ENCODE data around the gene KBTBD2.
A peak's percentile ranks its signal among the peaks of the same experiment; 100 is the strongest.
"Not testable (repeated sequence)": the region's sequence is repeated elsewhere in the genome, so short reads cannot be mapped to it uniquely, and the experiment has no call there.

The KBTBD2 gene

GRCh38 chr7:32891043-32891799, at the start of gene KBTBD2:
TSS of gene KBTBD2 (minus strand) at chr7:32891760. CDS start at chr7:32879604, 12,156 bp downstream.
- DNase-seq (ENCODE audit: low read depth, low spot score): no peak

DNA sequence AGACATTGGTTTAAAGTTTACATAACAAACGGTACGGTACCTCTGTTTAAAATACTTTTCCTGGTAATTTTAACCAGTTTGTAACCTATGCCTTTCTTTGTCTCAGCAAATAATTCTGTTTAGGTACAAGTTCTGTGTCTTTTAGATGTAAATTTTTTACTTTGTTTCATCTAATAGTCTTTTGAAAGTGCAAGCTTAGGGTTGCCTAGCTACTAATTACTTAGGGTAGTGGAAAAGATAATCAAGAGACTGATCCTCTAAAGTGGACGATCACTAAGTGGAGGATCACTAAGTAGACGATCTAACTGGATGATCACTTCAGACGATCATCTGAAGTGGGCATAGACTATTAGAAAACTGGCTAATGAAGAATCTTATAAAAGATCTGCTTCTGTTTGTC, 49.6 kb upstream of the KBTBD2 start:
- no peak for DNase-seq (ENCODE audit: low read depth, low spot score)

DNA sequence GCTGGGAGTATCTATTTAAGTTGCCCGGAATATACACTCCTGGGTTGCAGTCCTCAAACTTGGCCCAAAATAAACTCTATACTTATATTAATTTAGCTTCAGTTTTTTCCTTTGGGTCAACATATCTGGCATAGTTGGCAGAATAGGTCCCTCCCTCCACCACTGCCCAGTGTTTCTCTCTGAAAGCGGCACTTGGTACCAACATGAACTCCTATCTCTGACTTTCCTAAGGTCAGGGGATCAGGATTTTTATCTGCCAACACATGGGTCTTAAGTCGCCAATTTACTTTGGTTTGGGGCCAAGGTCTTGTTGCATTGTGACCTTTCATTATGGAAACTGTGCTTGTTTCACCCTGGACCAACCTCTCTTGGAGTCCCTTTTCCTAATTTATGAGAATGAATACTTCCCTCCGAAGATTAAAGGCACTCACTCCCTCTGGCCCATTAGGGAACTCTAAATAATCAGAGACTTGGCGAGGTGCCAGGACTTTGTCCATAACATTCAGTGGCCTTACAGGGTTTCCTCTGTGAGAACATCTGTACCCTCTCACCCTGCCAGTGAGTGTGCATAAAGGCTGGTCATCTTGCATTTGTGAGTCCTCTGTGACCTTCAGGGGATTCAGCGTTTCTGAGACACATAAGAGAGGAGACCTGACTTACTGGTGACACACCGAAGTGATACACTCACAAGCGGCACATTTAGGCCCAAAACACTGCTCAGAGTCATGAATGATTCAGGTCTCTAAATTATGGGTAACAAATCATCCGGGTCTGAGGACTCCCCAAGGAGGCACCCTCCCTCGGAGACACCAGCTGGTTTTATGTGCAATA, 46.0 kb upstream of the KBTBD2 start:
- no peak for DNase-seq (ENCODE audit: low read depth, low spot score)

DNA sequence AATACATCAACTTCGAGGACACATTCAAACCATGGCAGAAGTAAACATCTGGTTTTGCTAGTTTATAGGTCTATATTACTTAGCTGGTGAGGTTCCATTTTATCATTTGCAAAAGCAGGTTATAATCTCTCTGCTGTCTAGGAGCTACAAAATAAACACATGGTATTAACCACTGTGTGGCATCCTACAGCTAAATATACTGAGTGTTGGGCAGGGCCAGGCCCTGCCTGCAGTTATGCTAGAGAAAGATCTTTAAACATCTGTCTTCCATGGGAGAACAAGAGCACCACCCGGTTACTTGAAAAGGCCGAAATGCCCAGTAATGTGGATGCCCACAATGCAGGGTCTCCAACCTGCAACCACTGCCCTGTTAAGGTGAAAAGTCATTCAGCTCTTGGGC, 45.1 kb upstream of the KBTBD2 start:
- DNase-seq (ENCODE audit: low read depth, low spot score): no peak

- no peak for DNase-seq (ENCODE audit: low read depth, low spot score)
These were observed 44.0 kb upstream of the KBTBD2 start for GRCh38 chr7:32935558-32935957.

- no peak for DNase-seq (ENCODE audit: low read depth, low spot score)
These were observed 38.8 kb upstream of the KBTBD2 start for GRCh38 chr7:32930378-32930777.

GRCh38 chr7:32929430-32930143, 38.0 kb upstream of the KBTBD2 start:
- DNase-seq (ENCODE audit: low read depth, low spot score): no peak

DNA sequence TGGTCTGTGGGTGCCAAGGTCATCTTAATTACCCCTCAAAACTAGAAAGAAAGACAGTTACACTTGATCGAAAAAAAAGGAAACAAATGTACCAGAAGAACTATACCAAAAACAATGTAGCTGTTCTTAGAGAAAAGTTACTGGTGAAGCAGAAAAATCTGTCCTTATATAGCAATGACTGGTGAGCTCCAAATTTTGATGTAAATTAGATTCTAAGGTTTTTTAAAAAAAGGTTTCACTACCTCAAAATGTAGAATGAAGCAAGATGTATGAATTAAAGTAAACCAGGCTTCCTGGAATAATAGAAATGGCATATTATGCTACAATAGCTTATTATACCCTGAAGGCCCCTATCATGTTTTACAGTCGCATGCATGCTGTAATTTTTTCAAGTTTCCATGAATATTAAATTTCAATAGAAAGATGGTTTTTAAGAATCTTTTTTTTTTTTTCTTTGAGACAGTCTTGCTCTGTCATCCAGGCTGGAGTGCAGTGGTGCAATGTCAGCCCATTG, 37.3 kb upstream of the KBTBD2 start:
- no peak for DNase-seq (ENCODE audit: low read depth, low spot score)

DNA sequence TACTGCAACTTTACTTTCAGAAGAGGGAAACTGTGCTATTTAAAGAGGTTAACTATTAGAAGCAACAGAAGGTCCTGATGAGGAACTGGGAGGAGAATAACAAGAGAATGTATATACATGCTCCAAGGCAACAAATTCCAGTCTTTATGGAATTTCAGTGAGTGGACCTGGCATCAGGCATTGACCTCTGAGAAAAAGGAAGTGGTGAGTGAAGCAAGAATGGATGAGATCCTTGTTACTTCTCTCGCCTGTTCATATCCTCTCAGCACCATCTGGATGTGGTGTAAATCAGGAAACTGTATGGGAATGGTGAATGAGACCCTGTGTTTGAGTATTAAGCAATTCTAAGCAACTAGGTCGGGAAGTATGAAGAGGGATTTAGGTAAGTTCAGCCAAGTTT, 30.3 kb upstream of the KBTBD2 start:
- DNase-seq (ENCODE audit: low read depth, low spot score): no peak

- not testable (repeated sequence) for DNase-seq (ENCODE audit: low read depth, low spot score)
These were observed 25.4 kb upstream of the KBTBD2 start for GRCh38 chr7:32916994-32917393.

- DNase-seq (ENCODE audit: low read depth, low spot score): no peak
These were observed 24.4 kb upstream of the KBTBD2 start for GRCh38 chr7:32916006-32916405.

GRCh38 chr7:32915041-32915536, 23.5 kb upstream of the KBTBD2 start:
- DNase-seq (ENCODE audit: low read depth, low spot score): no peak

DNA sequence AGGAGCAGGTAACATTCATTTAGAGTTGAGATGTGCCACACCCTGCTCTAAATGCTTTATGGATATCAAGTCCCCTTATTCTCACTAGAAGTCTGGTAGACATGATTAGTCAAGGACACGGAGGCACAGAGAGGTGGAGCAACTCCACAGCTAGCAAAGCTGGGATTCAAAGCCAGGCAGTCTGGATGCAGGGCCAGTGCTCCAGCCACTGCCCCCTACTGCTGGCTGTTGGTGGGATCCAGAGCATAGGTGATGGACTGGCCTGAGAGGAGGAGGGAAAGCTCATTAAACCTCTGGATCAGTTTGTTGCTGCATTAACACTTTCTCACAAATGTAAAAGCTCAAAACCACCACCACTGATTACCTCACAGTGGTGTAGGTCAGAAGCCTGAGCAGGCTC, 22.6 kb upstream of the KBTBD2 start:
- no peak for DNase-seq (ENCODE audit: low read depth, low spot score)

DNA sequence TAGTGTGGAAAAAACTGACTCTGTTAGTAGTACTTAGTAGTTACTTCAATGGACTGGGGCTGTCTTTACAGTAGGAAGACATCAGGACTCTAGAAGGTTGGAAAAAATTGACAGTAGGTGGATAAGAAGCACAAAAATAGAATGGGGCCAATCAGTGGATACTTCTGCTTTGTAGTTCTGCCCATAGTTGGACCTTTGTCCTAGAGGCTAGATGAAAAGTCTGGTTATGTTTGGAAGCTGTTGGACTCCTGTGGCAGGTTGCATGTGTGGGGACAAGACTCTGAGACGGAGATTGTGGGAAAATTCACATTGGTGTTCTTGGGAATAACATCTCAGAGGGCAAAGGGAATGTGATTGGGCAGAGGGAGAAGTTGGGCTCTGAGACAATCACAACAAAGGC, 18.6 kb upstream of the KBTBD2 start:
- no peak for DNase-seq (ENCODE audit: low read depth, low spot score)

- peak; percentile 70 for DNase-seq (ENCODE audit: low read depth, low spot score)
These were observed 13.7 kb upstream of the KBTBD2 start for GRCh38 chr7:32905175-32905662.

DNA sequence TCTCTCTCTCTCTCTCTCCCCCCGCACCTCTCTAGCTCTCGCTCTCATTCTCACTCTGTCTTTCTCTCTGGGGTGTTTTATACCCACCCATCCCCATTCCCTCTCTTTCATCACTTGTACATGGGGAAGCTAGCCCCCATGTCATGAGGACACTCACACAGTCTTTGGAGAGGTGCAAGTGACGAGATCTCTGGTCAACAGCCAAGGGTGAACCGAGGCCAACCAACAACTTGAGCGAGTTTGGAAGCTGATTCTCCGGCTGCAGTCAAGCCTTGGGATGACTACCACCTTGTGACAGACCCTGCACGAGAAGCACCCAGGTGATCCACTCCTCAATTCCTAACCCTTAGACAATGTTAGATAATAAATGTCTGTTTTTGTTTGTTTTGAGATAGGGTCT, 10.1 kb upstream of the KBTBD2 start:
- DNase-seq (ENCODE audit: low read depth, low spot score): no peak

DNA sequence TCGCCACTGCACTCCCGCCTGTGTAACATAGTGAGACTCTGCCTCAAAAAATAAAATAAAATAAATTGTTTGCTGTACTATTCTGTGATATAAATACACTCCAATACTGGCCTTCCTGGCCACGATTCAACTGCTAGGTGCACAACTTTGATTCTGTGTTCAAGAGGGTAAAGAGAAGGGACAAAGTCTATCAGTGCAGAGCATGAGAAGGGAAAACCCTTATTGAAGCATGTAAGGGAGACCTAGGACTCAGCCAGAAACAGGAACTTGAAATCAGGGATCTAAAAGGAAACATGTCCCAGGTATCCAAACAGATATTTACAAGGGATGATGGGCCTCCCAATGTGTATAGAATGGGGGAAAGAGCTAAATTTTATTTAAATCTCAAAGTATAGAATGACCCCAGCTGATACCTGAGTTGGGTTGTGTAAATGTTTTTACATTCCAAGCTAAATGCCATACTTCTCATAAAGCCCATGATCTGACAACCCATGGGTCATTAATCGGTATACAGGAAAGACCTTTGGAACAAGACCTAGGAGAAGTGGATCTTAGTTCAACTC, 9.0 kb upstream of the KBTBD2 start:
- no peak for DNase-seq (ENCODE audit: low read depth, low spot score)

DNA sequence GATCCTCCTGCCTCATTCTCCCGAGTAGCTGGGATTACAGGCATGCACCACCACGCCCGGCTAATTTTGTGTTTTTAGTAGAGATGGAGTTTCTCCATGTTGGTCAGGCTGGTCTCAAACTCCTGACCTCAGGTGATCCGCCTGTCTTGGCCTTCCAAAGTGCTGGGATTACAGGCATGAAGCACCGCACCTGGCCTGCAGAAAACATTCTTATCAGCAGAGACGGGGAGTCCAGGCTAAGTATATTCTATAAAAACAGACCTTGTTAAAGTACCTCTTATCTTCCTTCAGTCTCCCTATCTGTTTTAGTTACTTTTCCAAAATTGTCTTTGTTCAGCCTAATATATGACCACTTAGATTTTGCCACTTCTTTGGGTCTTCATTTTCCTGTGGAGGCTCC, 5.8 kb upstream of the KBTBD2 start:
- DNase-seq (ENCODE audit: low read depth, low spot score): not testable (repeated sequence)

GRCh38 chr7:32896564-32897347, 5.2 kb upstream of the KBTBD2 start:
- DNase-seq (ENCODE audit: low read depth, low spot score): no peak

GRCh38 chr7:32894171-32894570, 2.6 kb upstream of the KBTBD2 start:
- no peak for DNase-seq (ENCODE audit: low read depth, low spot score)

GRCh38 chr7:32893722-32894121, 2.2 kb upstream of the KBTBD2 start:
- DNase-seq (ENCODE audit: low read depth, low spot score): no peak

Data from iPS DF 19.7 (cell line).